ENCODE results near the gene ICAM2.

DNA sequence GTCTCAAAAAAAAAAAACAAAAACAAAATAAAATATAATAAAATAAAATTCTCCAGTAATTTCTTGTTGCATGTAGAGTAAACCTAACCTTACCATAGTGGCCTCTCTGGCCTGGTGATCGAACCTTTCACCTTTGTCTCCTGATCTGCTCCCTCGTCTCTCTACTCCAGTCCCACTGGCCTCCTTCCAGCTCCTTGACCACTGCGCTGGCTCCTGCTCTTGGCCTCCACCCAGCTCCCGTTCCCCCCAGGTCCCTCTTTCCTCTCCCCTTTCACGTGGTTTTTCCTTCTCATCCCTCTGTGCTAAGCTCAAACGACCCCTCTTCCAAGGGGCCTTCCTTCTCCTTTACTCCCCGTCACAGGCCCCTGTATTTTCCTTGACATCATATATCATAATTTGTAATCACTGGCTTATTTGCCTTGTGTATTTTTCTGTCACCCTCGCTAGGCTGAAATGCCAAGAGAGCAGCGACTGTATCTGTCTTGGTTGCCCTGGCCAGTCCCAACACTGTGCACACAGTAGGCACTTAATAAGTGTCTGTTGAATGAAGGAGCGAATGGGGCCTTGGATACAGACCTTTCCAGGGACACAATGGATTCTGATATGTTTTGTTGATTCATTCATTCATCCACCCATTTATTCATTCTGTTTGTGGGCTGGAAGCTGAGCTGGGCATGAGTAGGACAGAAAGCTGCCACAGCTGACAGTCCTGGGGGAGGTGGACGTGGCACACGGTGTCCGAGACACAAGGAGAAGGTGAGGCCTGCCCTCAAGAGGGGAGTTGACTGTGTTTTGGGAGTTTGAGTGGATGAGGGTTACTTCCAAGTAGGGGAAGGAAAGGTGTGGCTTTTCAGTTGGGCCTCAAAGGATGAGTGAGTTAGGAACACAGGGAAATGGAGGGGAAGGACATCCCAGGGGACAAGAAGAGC, 41.9 kb downstream of the ICAM2 start:
- TF ChIP-seq EZH2 (IDR thresholded peaks at IDR 0.05): no peak
- TF ChIP-seq, protein P1, sequence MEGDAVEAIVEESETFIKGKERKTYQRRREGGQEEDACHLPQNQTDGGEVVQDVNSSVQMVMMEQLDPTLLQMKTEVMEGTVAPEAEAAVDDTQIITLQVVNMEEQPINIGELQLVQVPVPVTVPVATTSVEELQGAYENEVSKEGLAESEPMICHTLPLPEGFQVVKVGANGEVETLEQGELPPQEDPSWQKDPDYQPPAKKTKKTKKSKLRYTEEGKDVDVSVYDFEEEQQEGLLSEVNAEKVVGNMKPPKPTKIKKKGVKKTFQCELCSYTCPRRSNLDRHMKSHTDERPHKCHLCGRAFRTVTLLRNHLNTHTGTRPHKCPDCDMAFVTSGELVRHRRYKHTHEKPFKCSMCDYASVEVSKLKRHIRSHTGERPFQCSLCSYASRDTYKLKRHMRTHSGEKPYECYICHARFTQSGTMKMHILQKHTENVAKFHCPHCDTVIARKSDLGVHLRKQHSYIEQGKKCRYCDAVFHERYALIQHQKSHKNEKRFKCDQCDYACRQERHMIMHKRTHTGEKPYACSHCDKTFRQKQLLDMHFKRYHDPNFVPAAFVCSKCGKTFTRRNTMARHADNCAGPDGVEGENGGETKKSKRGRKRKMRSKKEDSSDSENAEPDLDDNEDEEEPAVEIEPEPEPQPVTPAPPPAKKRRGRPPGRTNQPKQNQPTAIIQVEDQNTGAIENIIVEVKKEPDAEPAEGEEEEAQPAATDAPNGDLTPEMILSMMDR (IDR thresholded peaks at IDR 0.05): no peak
